AG04449 (cell line): ENCODE measurements around the gene SMURF1.

Experiments used
- CTCF ChIA-PET: fragments of 350-600 bp; formaldehyde crosslinking; extraction: SDS; loops from one replicate; lab custom pipeline; 2021; ENCODE audit warnings: antibody characterized with exemption; lab: Yijun Ruan, JAX
- POLR2A ChIA-PET: fragments of 400-600, 350-600 bp; formaldehyde crosslinking; extraction: SDS; loops from one replicate; lab custom pipeline; 2020; ENCODE audit warnings: antibody characterized with exemption, inconsistent platforms; lab: Yijun Ruan, JAX
- DNase-seq: peaks from one replicate; pipeline ENCODE4 v3.0.0-alpha.2; 2010; ENCODE audit warnings: low read depth, low spot score
- H3K4me3 ChIP-seq: 2 replicates; pipeline ENCODE4 v1.5.1; 2011; ENCODE audit warnings: low read depth, mild to moderate bottlenecking, control low read depth, low read length
- TF ChIP-seq, protein P1 (sequence below): IDR thresholded peaks from one replicate; pipeline ENCODE4 v1.5.1; 2011; ENCODE audit warnings: mild to moderate bottlenecking, moderate library complexity, low read length, control low read depth, inconsistent platforms; ENCODE audit not compliant: insufficient read depth; ENCODE audit errors: missing control alignments

Gene SMURF1

DNA sequence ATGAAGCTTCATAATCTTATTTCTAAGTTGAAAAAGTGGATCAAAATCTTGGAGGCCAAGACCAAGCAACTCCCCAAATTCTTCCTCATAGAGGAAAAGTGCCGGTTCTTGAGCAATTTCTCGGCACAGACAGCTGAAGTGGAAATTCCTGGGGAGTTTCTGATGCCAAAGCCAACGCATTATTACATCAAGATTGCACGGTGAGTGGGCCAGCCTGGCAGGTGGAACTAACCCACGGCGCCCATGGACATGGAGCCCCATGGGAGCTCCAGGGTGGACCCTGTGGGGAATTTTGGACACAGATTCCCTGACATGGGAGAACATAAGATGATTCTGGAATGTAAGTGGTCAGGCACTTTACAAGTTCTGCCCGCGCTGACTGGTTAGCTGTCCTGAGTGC, 139.7 kb downstream of the SMURF1 start:
- ChIA-PET POLR2A (no interaction called here), CTCF (interaction anchor here (1.1 kb wide), 1 partner anchor 307 kb away, joined by 3 read pairs; no protein-coding TSS in a partner anchor)
- no peak overlapping the region for H3K4me3 ChIP-seq
- TF ChIP-seq, protein P1, sequence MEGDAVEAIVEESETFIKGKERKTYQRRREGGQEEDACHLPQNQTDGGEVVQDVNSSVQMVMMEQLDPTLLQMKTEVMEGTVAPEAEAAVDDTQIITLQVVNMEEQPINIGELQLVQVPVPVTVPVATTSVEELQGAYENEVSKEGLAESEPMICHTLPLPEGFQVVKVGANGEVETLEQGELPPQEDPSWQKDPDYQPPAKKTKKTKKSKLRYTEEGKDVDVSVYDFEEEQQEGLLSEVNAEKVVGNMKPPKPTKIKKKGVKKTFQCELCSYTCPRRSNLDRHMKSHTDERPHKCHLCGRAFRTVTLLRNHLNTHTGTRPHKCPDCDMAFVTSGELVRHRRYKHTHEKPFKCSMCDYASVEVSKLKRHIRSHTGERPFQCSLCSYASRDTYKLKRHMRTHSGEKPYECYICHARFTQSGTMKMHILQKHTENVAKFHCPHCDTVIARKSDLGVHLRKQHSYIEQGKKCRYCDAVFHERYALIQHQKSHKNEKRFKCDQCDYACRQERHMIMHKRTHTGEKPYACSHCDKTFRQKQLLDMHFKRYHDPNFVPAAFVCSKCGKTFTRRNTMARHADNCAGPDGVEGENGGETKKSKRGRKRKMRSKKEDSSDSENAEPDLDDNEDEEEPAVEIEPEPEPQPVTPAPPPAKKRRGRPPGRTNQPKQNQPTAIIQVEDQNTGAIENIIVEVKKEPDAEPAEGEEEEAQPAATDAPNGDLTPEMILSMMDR, result no peak
- DNase-seq, result no peak

DNA sequence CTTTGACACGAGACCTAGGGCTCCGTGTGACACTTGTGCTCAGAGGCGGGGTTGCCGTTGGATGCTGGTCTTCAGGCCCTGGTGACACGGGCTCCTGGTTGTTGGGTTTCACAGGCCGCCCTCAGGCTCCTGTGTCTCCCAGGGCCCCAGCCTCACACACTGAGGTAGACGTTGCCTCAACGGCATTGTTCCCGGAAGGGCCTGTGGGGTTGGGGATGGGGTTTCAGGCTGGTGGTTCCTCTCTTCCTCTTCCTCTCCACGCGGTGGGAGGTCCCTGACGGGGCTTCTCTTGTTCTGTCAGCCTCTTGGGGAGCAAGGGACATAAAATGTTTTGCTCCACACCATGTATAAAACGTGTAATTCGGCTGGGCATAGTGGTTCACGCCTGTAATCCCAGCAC, 140.5 kb downstream of the SMURF1 start:
- no peak for DNase-seq
- H3K4me3 ChIP-seq, result no peak overlapping the region
- TF ChIP-seq, protein P1, result no peak
- CTCF ChIA-PET, result interaction anchor here (2.4 kb wide), 1 partner anchor 310 kb away, joined by 11 read pairs; no protein-coding TSS in a partner anchor
- POLR2A ChIA-PET, result no interaction called here

GRCh38 chr7:99002827-99003212, 141.1 kb downstream of the SMURF1 start:
- no peak overlapping the region for H3K4me3 ChIP-seq
- TF ChIP-seq, protein P1, result no peak
- ChIA-PET POLR2A (no interaction called here), CTCF (interaction anchor here (2.4 kb wide), 1 partner anchor 311 kb away, joined by 11 read pairs; no protein-coding TSS in a partner anchor)
- DNase-seq, result no peak

DNA sequence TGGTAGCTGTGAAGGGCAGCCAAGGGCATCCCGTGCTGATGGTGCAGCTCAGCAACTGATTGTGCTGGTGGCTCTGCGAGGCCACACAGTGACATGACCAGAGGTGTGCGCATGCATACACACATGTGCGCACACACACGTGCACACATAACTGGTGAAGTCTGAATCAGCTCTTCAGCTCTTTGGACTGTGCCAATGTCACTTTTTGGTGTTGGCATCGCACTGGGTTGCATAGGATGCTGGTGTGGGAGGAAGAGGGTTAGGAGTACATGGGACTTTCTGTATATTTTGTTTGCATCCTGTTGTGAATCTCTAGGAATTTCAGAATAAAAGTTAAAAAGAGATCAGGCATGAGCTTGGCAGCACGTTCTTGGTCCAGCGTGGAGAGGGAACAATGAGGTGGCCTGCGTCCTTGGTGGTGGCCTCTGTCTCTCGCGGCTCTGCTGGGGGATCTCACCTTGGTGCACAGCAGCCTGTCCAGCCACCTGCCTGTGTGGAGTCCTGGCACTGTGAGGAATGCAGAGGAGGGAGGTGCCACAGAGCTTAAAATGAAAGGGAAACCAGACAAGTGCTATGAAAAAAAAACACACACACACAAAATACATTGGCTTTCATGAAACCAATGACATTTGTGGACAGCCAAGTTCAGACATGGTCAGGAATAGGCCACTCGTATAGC, 141.6 kb downstream of the SMURF1 start:
- H3K4me3 ChIP-seq, result no peak overlapping the region
- ChIA-PET CTCF (interaction anchor here (2.4 kb wide), 1 partner anchor 311 kb away, joined by 11 read pairs; no protein-coding TSS in a partner anchor), POLR2A (no interaction called here)
- DNase-seq, result no peak
- TF ChIP-seq, protein P1, result no peak

GRCh38 chr7:99001482-99002147, 142.3 kb downstream of the SMURF1 start:
- TF ChIP-seq, protein P1, result no peak
- ChIA-PET CTCF (interaction anchor here (2.4 kb wide), 1 partner anchor 312 kb away, joined by 11 read pairs; no protein-coding TSS in a partner anchor), POLR2A (no interaction called here)
- no peak overlapping the region for H3K4me3 ChIP-seq
- DNase-seq, result no peak

- H3K4me3 ChIP-seq, result no peak overlapping the region
- CTCF ChIA-PET, result interaction anchor here (2.4 kb wide), 1 partner anchor 313 kb away, joined by 11 read pairs; no protein-coding TSS in a partner anchor
- TF ChIP-seq, protein P1, result no peak
- DNase-seq, result no peak
- POLR2A ChIA-PET, result no interaction called here
Measured at GRCh38 chr7:99000904-99001465, 142.9 kb downstream of the SMURF1 start.
